H1 (cell line): ENCODE measurements around the gene CHPF2. TPM values are rescaled to one million over a fixed set of nuclear protein-coding genes. Genes with fewer than 3 reads are reported as not detected.

Experiments
- CTCF ChIA-PET: fragments of 300-600 bp; sonication (Branson Sonifier 250); formaldehyde crosslinking; loops from one replicate; lab custom pipeline; 2021; ENCODE audit not compliant: partially characterized antibody; lab: Charles Lee
- POLR2A ChIA-PET: fragments of 300-600 bp; sonication (Branson Sonifier 250); formaldehyde crosslinking; loops from one replicate; lab custom pipeline; 2021; ENCODE audit warnings: inconsistent platforms; ENCODE audit not compliant: partially characterized antibody; lab: Charles Lee
- DNase-seq, 2 experiments: peaks; one replicate each; pipeline versions ENCODE4 v3.0.0 to v3.0.0-alpha.2; 2010 to 2022; ENCODE audit warnings: low spot score in 2 of 2, low read depth in 1 of 2, mixed read lengths in 1 of 2
- FAIRE-seq: peaks from 2 replicates; lab custom pipeline; 2011; peaks lifted over from hg19 to GRCh38; lab: Jason Lieb, UNC
- H2AFZ ChIP-seq: 2 replicates; pipeline ENCODE4 v1.8.1; 2012; ENCODE audit warnings: low read length, inconsistent platforms
- H2AK5ac ChIP-seq: 2 replicates; pipeline ENCODE4 v1.6.1; 2013; ENCODE audit warnings: low read depth, low read length
- H2BK120ac ChIP-seq: replicated peaks from 2 replicates; pipeline ENCODE3; 2013; ENCODE audit warnings: low read depth, low read length, inconsistent platforms
- H2BK12ac ChIP-seq: 2 replicates; pipeline ENCODE4 v1.6.1; 2013; ENCODE audit warnings: low read depth, low read length
- H2BK15ac ChIP-seq: 2 replicates; pipeline ENCODE4 v1.6.1; 2013; ENCODE audit warnings: low read length
- H2BK20ac ChIP-seq: 2 replicates; pipeline ENCODE4 v1.6.1; 2013; ENCODE audit warnings: low read length
- H2BK5ac ChIP-seq: 2 replicates; pipeline ENCODE4 v1.6.1; 2013; ENCODE audit warnings: low read depth, low read length
- H3K14ac ChIP-seq: 2 replicates; pipeline ENCODE4 v1.6.1; 2013; ENCODE audit warnings: inconsistent platforms; ENCODE audit not compliant: insufficient read length
- H3K18ac ChIP-seq: 2 replicates; pipeline ENCODE4 v1.6.1; 2013; ENCODE audit warnings: low read length; ENCODE audit errors: extremely low read depth
- H3K23ac ChIP-seq: 2 replicates; pipeline ENCODE4 v1.6.1; 2013; ENCODE audit warnings: inconsistent platforms; ENCODE audit not compliant: insufficient read length
- H3K23me2 ChIP-seq: 2 replicates; pipeline ENCODE4 v1.6.1; 2013; ENCODE audit warnings: low read depth, low read length
- H3K27ac ChIP-seq: 2 replicates; pipeline ENCODE4 v1.6.1; 2011; ENCODE audit warnings: low read depth, low read length, inconsistent platforms
- H3K27me3 ChIP-seq, 4 experiments: replicated peaks in 1 of 4; 1 replicate in 1 of 4; 2 replicates in 3 of 4; pipeline versions ENCODE4 v1.6.1 to v1.8.1; 2011 to 2013; ENCODE audit warnings: low read length in 3 of 4, mild to moderate bottlenecking in 3 of 4, inconsistent platforms in 2 of 4, mixed read lengths in 2 of 4, moderate library complexity in 1 of 4; ENCODE audit not compliant: control insufficient read depth in 3 of 4, insufficient read depth in 3 of 4; ENCODE audit errors: extremely low read depth in 1 of 4
- H3K36me3 ChIP-seq, 4 experiments: 2 replicates each; pipeline versions ENCODE4 v1.6.1 to v1.8.1; 2011 to 2013; ENCODE audit warnings: mild to moderate bottlenecking in 4 of 4, low read length in 3 of 4, moderate library complexity in 2 of 4, control low read depth in 1 of 4, inconsistent platforms in 1 of 4; ENCODE audit not compliant: insufficient read depth in 4 of 4, control insufficient read depth in 2 of 4
- H3K4ac ChIP-seq: replicated peaks from 2 replicates; pipeline ENCODE3; 2013; ENCODE audit warnings: low read length, low read depth, mixed read lengths, inconsistent platforms; ENCODE audit not compliant: insufficient read length
- H3K4me1 ChIP-seq, 4 experiments: replicated peaks in 1 of 4; 1 replicate in 1 of 4; 2 replicates in 3 of 4; pipeline versions ENCODE4 v1.6.1 to v1.8.1; 2011 to 2013; ENCODE audit warnings: low read length in 3 of 4, inconsistent platforms in 2 of 4, mixed read lengths in 1 of 4; ENCODE audit not compliant: insufficient read depth in 4 of 4, control insufficient read depth in 3 of 4
- H3K4me2 ChIP-seq, 2 experiments: 2 replicates each; pipeline versions ENCODE4 v1.6.1 to v1.8.1; 2011 to 2013; ENCODE audit warnings: low read depth in 2 of 2, low read length in 2 of 2, control low read depth in 1 of 2, inconsistent platforms in 1 of 2, mild to moderate bottlenecking in 1 of 2; ENCODE audit not compliant: insufficient read depth in 1 of 2
- H3K4me3 ChIP-seq, 4 experiments: fragments of 200-600, 300-600 bp in 1 of 4; sonication (generic), shearing (Covaris generic), sonication (Bioruptor Twin) in 1 of 4; 2 replicates each; pipeline versions ENCODE4 v1.5.1 to v1.8.1; 2011 to 2016; ENCODE audit warnings: low read length in 4 of 4, low read depth in 3 of 4, control low read depth in 2 of 4, inconsistent platforms in 2 of 4, mild to moderate bottlenecking in 2 of 4, mixed read lengths in 1 of 4, moderate library complexity in 1 of 4; ENCODE audit not compliant: insufficient read depth in 2 of 4; ENCODE audit errors: extremely low read depth in 1 of 4
- H3K56ac ChIP-seq: replicated peaks from 2 replicates; pipeline ENCODE3; 2013; ENCODE audit warnings: low read depth, mild to moderate bottlenecking, mixed read lengths, low read length, inconsistent platforms; ENCODE audit not compliant: insufficient read length
- H3K79me1 ChIP-seq: 2 replicates; pipeline ENCODE4 v1.6.1; 2013; ENCODE audit warnings: low read depth, low read length, control low read depth
- H3K79me2 ChIP-seq, 2 experiments: 2 replicates each; pipeline versions ENCODE4 v1.6.1 to v1.8.1; 2012 to 2013; ENCODE audit warnings: low read length in 2 of 2, mild to moderate bottlenecking in 2 of 2, inconsistent platforms in 1 of 2; ENCODE audit not compliant: insufficient read depth in 2 of 2, control insufficient read depth in 1 of 2
- H3K9ac ChIP-seq, 4 experiments: replicated peaks in 1 of 4; 1 replicate in 1 of 4; 2 replicates in 3 of 4; pipeline versions ENCODE4 v1.6.1 to v1.8.1; 2011 to 2013; ENCODE audit warnings: low read depth in 3 of 4, low read length in 3 of 4, control low read depth in 2 of 4, mild to moderate bottlenecking in 2 of 4, moderate library complexity in 2 of 4, inconsistent platforms in 1 of 4; ENCODE audit errors: extremely low read depth in 1 of 4
- H3K9me3 ChIP-seq, 2 experiments: 2 replicates each; pipeline versions ENCODE4 v1.6.1 to v1.8.1; 2012 to 2013; ENCODE audit warnings: mild to moderate bottlenecking in 2 of 2, moderate library complexity in 2 of 2, control low read depth in 1 of 2, inconsistent platforms in 1 of 2, low read depth in 1 of 2, low read length in 1 of 2, mixed read lengths in 1 of 2; ENCODE audit not compliant: insufficient read depth in 2 of 2
- H4K20me1 ChIP-seq, 2 experiments: replicated peaks in 1 of 2; 2 replicates each; pipeline versions ENCODE3 to v1.8.1; 2011 to 2013; ENCODE audit warnings: inconsistent platforms in 2 of 2, low read length in 2 of 2, mild to moderate bottlenecking in 1 of 2; ENCODE audit not compliant: insufficient read depth in 2 of 2, control insufficient read depth in 1 of 2
- H4K5ac ChIP-seq: 2 replicates; pipeline ENCODE4 v1.6.1; 2013; ENCODE audit warnings: low read length, low read depth, mixed read lengths, inconsistent platforms; ENCODE audit not compliant: insufficient read length
- H4K8ac ChIP-seq: 2 replicates; pipeline ENCODE4 v1.8.0; 2013; ENCODE audit warnings: mild to moderate bottlenecking, moderate library complexity, low read length, inconsistent platforms; ENCODE audit not compliant: insufficient read depth; ENCODE audit errors: extremely low read depth
- H4K91ac ChIP-seq: replicated peaks from 2 replicates; pipeline ENCODE3; 2013; ENCODE audit warnings: low read length, mixed read lengths, inconsistent platforms; ENCODE audit not compliant: insufficient read length
- CEBPB ChIP-seq: IDR thresholded peaks from 2 replicates; pipeline ENCODE4 v1.6.1; 2012; ENCODE audit warnings: low read depth, low read length
- CREB1 ChIP-seq: IDR thresholded peaks from 2 replicates; pipeline ENCODE4 v1.6.1; 2012; ENCODE audit warnings: inconsistent platforms
- CTBP2 ChIP-seq: IDR thresholded peaks from 2 replicates; pipeline ENCODE4 v1.7.0; 2011; ENCODE audit warnings: borderline replicate concordance, mild to moderate bottlenecking, moderate library complexity, mixed read lengths, low read length; ENCODE audit not compliant: insufficient read depth, insufficient read length
- EP300 ChIP-seq, 2 experiments: IDR thresholded peaks; 1 replicate in 1 of 2; 2 replicates in 1 of 2; pipeline ENCODE4 v1.6.1; 2011 to 2012; ENCODE audit warnings: low read depth in 2 of 2, low read length in 2 of 2, mild to moderate bottlenecking in 2 of 2, borderline replicate concordance in 1 of 2, inconsistent platforms in 1 of 2, moderate library complexity in 1 of 2
- GTF2F1 ChIP-seq: IDR thresholded peaks from 2 replicates; pipeline ENCODE4 v1.6.1; 2012; ENCODE audit warnings: low read depth, low read length, improper control_type of control experiment, borderline replicate concordance
- POLR2AphosphoS5 ChIP-seq: IDR thresholded peaks from 2 replicates; pipeline ENCODE4 v1.6.1; 2011; ENCODE audit warnings: low read depth, low read length
- RAD21 ChIP-seq, 2 experiments: IDR thresholded peaks in 1 of 2; conservative IDR thresholded peaks in 1 of 2; 2 replicates each; pipeline ENCODE4 v1.6.1; 2011; ENCODE audit warnings: low read depth in 2 of 2, low read length in 2 of 2, improper control_type of control experiment in 1 of 2, inconsistent platforms in 1 of 2, mild to moderate bottlenecking in 1 of 2, moderate library complexity in 1 of 2
- SP1 ChIP-seq: IDR thresholded peaks from 2 replicates; pipeline ENCODE4 v1.6.1; 2011; ENCODE audit warnings: low read depth, low read length
- TAF7 ChIP-seq: optimal IDR thresholded peaks from 2 replicates; pipeline ENCODE3; 2011; ENCODE audit warnings: low read depth, mild to moderate bottlenecking, inconsistent platforms, low read length, moderate library complexity, borderline replicate concordance
- TCF12 ChIP-seq: IDR thresholded peaks from 2 replicates; pipeline ENCODE4 v1.6.1; 2011; ENCODE audit warnings: low read depth, mild to moderate bottlenecking, low read length
- WGBS, 2 experiments: shearing (Covaris generic) in 1 of 2; methylation state at CpG; one replicate each; pipeline versions ENCODE4 v1.1.6 to v1.1.7; 2013 to 2015; ENCODE audit warnings: low lambda C conversion rate in 2 of 2, mixed read lengths in 2 of 2, inconsistent platforms in 1 of 2, low coverage in 1 of 2, missing lambda C conversion rate in 1 of 2; ENCODE audit not compliant: insufficient replicate concordance in 2 of 2, insufficient coverage in 1 of 2, insufficient read length in 1 of 2; ENCODE audit errors: extremely low coverage in 1 of 2, missing lambda C conversion rate in 1 of 2; 5-methylcytosine and 5-hydroxymethylcytosine counted together
- polyA plus RNA-seq, 7 experiments: library from polyadenylated mRNA; depleted of rRNA in 3 of 7; stranded (reverse) in 5 of 7; unstranded in 2 of 7; fragments of >200 nt in 5 of 7; fragments of 200-250 nt in 2 of 7; gene quantifications; 1 replicate in 5 of 7; 2 replicates in 1 of 7; 4 replicates in 1 of 7; pipeline versions ENCODE4 v1.2.1 to v1.2.3, GENCODE V29; 2011 to 2013; ENCODE audit warnings: missing spikeins in 2 of 7, mixed read lengths in 2 of 7
- total RNA-seq: library from RNA; stranded (reverse); fragmentation: NEBNext Ultra II Directional; extraction: Animal tissue kit (Norgen Biotek cat#: 25700); gene quantifications from 2 replicates; pipeline ENCODE4 v1.2.1, GENCODE V29; 2021

Gene CHPF2
- total and polyA plus RNA-seq, 2 of the 8 experiments (the other 6 are each of a cell fraction or from before 2014, with no cell fraction given) = 14.4 to 20.6 TPM

GRCh38 chr7:151257990-151258389, 25.7 kb downstream of the CHPF2 start:
- Histone ChIP-seq H3K27me3 (peaks cover 0 to 14% (median 8%) of the 10 kb centered on the region in 4 experiments; a peak in 4 of 7 replicates), H4K5ac (no peak overlapping the region), H3K4me3 (no peak overlapping the region), H4K20me1 (no peaks in the 10 kb centered on the region), H3K9me3 (no peaks in the 10 kb centered on the region), H2BK20ac (no peak overlapping the region), H3K79me2 (no peaks in the 10 kb centered on the region), H4K8ac (no peak overlapping the region), H3K36me3 (no peaks in the 10 kb centered on the region), H2BK5ac (no peak overlapping the region), H3K18ac (no peak overlapping the region), H3K14ac (no peak overlapping the region), H2AK5ac (no peak overlapping the region), H3K23me2 (peaks cover 3% of the 10 kb centered on the region; the same call in 1 of the 2 replicates), H3K4me2 (no peak overlapping the region), H2BK120ac (no peak overlapping the region), H2AFZ (no peak overlapping the region), H2BK12ac (0 out of 2 replicates have a peak overlapping the region, but pooled peaks have one; percentile 27), H3K9ac (no peak overlapping the region), H4K91ac (no peak overlapping the region), H3K23ac (no peak overlapping the region), H3K27ac (no peak overlapping the region), H3K79me1 (no peaks in the 10 kb centered on the region), H2BK15ac (no peak overlapping the region), H3K56ac (no peak overlapping the region), H3K4ac (no peak overlapping the region), H3K4me1 (peaks cover 0 to 9% (median 5%) of the 10 kb centered on the region in 4 experiments; a peak in 5 of 7 replicates)
- POLR2A ChIA-PET = no interaction called here
- CTCF ChIA-PET = interaction anchor here (0.6 to 1.3 kb wide), 4 partner anchors 12 to 525 kb away, joined by 3 read pairs; no protein-coding TSS in a partner anchor
- TF ChIP-seq GTF2F1 (no peak), TCF12 (no peak), EP300 (IDR thresholded peaks at IDR 0.05; ENCODE audit: borderline replicate concordance in 1 of 2, low read depth in 2 of 2, low read length in 2 of 2) (no peak), SP1 (no peak), CTBP2 (no peak), CREB1 (no peak), RAD21 (IDR thresholded peaks at IDR 0.05 in 1 of 2, conservative IDR thresholded peaks at IDR 0.05 in 1 of 2; ENCODE audit: low read depth in 2 of 2, low read length in 2 of 2) (no peak), TAF7 (no peak), CEBPB (no peak), POLR2AphosphoS5 (no peak)
- FAIRE-seq = no peak
- 83% methylated on average over 5 of the region's 7 CpGs; no CpG with 5 or more reads in 1 of the 2 experiments for WGBS, 2 experiments
- DNase-seq = no peak
